Loucy (cell line): Measurements from ENCODE around the gene GOLT1B.
A peak's percentile ranks its signal among the peaks of the same experiment; 100 is the strongest.

Experiments
- H2AFZ ChIP-seq: fragments of 200-600 bp; sonication (generic); 2 replicates; pipeline ENCODE4 v1.6.0; 2016; ENCODE audit warnings: antibody characterized with exemption, mild to moderate bottlenecking, low read length, moderate library complexity
- H3F3A ChIP-seq: fragments of 200-600 bp; 2 replicates; pipeline ENCODE4 v1.6.0; 2016; ENCODE audit warnings: antibody characterized with exemption, low read depth, mild to moderate bottlenecking
- H3K27me3 ChIP-seq: fragments of 200-600 bp; sonication (generic); 2 replicates; pipeline ENCODE4 v1.6.1; 2014; ENCODE audit warnings: low read length, mild to moderate bottlenecking; ENCODE audit not compliant: insufficient read depth, poor library complexity, severe bottlenecking
- H3K36me3 ChIP-seq: fragments of 200-600 bp; sonication (generic); 2 replicates; pipeline ENCODE4 v1.6.1; 2016; ENCODE audit warnings: low read length; ENCODE audit not compliant: insufficient read depth
- H3K4me1 ChIP-seq: fragments of 200-600 bp; sonication (generic); 2 replicates; pipeline ENCODE4 v1.5.1; 2014; ENCODE audit warnings: low read length, mild to moderate bottlenecking; ENCODE audit not compliant: insufficient read depth, poor library complexity, severe bottlenecking
- H3K4me2 ChIP-seq: fragments of 200-600 bp; sonication (generic); 2 replicates; pipeline ENCODE4 v1.6.0; 2014; ENCODE audit warnings: antibody characterized with exemption, low read length, low read depth, mild to moderate bottlenecking; ENCODE audit not compliant: poor library complexity, severe bottlenecking
- H3K4me3 ChIP-seq: fragments of 200-600 bp; sonication (generic); 2 replicates; pipeline ENCODE4 v1.5.1; 2014; ENCODE audit warnings: low read length, mild to moderate bottlenecking, mixed read lengths; ENCODE audit not compliant: poor library complexity, severe bottlenecking
- H3K79me2 ChIP-seq: fragments of 200-600 bp; sonication (generic); 2 replicates; pipeline ENCODE4 v1.6.1; 2014; ENCODE audit warnings: low read length; ENCODE audit not compliant: insufficient read depth
- H3K9ac ChIP-seq: fragments of 200-600 bp; sonication (generic); 2 replicates; pipeline ENCODE4 v1.6.0; 2014; ENCODE audit warnings: mild to moderate bottlenecking, low read depth, low read length, moderate library complexity; ENCODE audit not compliant: poor library complexity, severe bottlenecking
- H3K9me2 ChIP-seq: fragments of 200-600 bp; sonication (generic); replicated peaks from 2 replicates; pipeline ENCODE4 v1.6.1; 2016; ENCODE audit warnings: low read depth, low read length, mixed read lengths
- H3K9me3 ChIP-seq: fragments of 200-600 bp; sonication (generic); 2 replicates; pipeline ENCODE4 v1.6.1; 2014; ENCODE audit warnings: mild to moderate bottlenecking, antibody characterized with exemption, low read length, low read depth; ENCODE audit not compliant: insufficient read depth
- H4K20me1 ChIP-seq: fragments of 200-600 bp; sonication (generic); 2 replicates; pipeline ENCODE4 v1.6.0; 2014; ENCODE audit warnings: antibody characterized with exemption, low read length, mild to moderate bottlenecking; ENCODE audit not compliant: insufficient read depth, poor library complexity, severe bottlenecking
- EZH2phosphoT487 ChIP-seq: fragments of 200-600 bp; IDR thresholded peaks from 2 replicates; pipeline ENCODE4 v1.6.1; 2018; ENCODE audit warnings: antibody characterized with exemption, mild to moderate bottlenecking, moderate library complexity, borderline replicate concordance
- TF ChIP-seq, protein P1 (sequence below): fragments of 200-600 bp; sonication (generic); conservative IDR thresholded peaks from 2 replicates; pipeline ENCODE4 v1.5.1; 2014; ENCODE audit warnings: mild to moderate bottlenecking, antibody characterized with exemption, low read length

The GOLT1B gene, protein sequence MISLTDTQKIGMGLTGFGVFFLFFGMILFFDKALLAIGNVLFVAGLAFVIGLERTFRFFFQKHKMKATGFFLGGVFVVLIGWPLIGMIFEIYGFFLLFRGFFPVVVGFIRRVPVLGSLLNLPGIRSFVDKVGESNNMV

DNA sequence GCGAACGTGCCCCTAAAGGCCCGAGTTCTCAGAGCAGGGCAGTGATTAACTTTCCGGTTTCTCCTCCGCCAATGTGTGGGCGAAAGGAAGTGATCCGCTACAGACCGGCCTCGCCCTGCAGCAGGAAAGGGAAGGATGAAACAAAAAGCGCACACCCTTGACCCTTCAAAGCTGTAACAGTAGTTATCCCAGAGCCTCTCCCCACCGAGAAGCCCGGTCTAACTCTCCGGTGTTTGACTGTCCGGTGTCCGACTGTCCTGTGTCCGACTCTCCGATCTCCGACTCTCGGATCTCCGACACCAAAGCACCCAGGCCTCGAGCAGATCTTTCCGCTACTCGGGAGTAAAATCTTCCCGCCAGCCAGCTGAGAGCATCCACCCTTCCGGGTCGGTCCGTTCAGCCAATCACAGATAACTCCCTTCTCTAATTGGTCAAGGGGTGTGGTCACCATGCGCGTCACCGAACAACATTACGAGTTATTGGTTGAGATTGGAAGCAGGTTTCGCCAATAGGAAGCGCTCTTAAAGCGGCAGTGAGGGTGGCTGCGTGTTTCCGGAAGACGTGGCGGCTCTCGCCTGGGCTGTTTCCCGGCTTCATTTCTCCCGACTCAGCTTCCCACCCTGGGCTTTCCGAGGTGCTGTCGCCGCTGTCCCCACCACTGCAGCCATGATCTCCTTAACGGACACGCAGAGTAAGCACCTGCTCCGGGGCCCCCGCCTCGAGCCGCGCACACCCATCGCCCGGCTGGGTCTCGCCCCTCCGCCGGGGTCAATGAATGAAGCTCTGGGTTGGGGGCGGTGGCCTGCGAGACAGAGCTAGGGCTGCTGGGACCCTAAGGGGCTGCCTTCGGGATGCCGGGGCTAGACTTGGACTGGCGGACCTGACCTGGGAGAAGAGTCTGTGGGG, at the start of gene GOLT1B, which contains the start of gene RECQL:
GOLT1B (plus strand) TSS at position 532 of the 906 bp plus-strand sequence; CDS start at position 667, 135 bp downstream.
RECQL (minus strand) TSS at position 378 of the 906 bp plus-strand sequence. CDS start 2,065 bp downstream, outside the sequence.
- H3K9ac ChIP-seq: peak within 1 kb of the TSS; percentile 84
- peak within 1 kb of the TSS; percentile 86 for H3K4me2 ChIP-seq
- no peak for TF ChIP-seq EZH2phosphoT487
- TF ChIP-seq, protein P1, sequence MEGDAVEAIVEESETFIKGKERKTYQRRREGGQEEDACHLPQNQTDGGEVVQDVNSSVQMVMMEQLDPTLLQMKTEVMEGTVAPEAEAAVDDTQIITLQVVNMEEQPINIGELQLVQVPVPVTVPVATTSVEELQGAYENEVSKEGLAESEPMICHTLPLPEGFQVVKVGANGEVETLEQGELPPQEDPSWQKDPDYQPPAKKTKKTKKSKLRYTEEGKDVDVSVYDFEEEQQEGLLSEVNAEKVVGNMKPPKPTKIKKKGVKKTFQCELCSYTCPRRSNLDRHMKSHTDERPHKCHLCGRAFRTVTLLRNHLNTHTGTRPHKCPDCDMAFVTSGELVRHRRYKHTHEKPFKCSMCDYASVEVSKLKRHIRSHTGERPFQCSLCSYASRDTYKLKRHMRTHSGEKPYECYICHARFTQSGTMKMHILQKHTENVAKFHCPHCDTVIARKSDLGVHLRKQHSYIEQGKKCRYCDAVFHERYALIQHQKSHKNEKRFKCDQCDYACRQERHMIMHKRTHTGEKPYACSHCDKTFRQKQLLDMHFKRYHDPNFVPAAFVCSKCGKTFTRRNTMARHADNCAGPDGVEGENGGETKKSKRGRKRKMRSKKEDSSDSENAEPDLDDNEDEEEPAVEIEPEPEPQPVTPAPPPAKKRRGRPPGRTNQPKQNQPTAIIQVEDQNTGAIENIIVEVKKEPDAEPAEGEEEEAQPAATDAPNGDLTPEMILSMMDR: no peak
- peaks cover 5% of the 10 kb centered on the region; the same call in 1 of the 2 replicates for H3K36me3 ChIP-seq
- H2AFZ ChIP-seq: peak within 1 kb of the TSS; percentile 98
- peaks cover 51% of the 10 kb centered on the region for H4K20me1 ChIP-seq
- peaks cover 61% of the 10 kb centered on the region for H3K4me1 ChIP-seq
- peaks cover 79% of the 10 kb centered on the region for H3K79me2 ChIP-seq
- H3K27me3 ChIP-seq: no peaks in the 10 kb centered on the region
- no peaks in the 10 kb centered on the region for H3K9me3 ChIP-seq
- peak within 1 kb of the TSS; percentile 91 for H3K4me3 ChIP-seq
- no peaks in the 10 kb centered on the region for H3F3A ChIP-seq
- no peaks in the 10 kb centered on the region for H3K9me2 ChIP-seq

DNA sequence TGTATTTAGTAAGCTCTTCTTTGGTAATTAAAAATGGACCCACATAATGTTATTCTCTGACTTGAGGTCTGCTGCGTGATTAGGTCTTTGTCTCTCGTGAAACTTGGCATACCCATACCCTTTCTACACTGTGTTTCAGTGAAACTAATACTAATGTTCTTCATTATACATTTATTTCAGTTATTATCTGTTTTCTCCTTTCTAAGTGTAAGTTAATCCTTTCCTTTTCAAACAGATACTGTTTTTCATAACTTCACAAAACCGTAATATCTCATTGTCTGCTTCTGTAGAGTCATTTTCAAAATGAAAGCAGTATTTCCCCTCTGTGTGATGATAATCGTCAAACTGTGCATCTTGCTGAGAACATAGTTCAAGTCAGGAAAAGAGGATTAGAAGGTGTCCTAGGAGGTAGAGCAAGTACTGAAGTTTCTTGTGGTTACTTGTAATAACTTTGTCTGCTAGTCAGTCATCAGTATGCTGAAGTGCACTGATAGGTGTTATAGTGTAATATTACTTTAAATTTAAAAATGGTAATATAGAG, 48.2 kb upstream of the GOLT1B start:
- Histone ChIP-seq H3K4me1 (peaks cover 33% of the 10 kb centered on the region), H4K20me1 (no peaks in the 10 kb centered on the region), H3K9ac (no peak overlapping the region), H3K4me3 (no peak overlapping the region), H3K79me2 (no peaks in the 10 kb centered on the region), H3K36me3 (no peaks in the 10 kb centered on the region), H3K9me3 (no peaks in the 10 kb centered on the region), H2AFZ (no peak overlapping the region; the same call in 1 of the 2 replicates), H3K27me3 (no peaks in the 10 kb centered on the region), H3K9me2 (no peaks in the 10 kb centered on the region), H3K4me2 (peak overlapping the region; percentile 1), H3F3A (0 out of 2 replicates have a peak, but pooled peaks cover 4% of the 10 kb centered on the region)
- TF ChIP-seq, protein P1: no peak
- no peak for TF ChIP-seq EZH2phosphoT487

DNA sequence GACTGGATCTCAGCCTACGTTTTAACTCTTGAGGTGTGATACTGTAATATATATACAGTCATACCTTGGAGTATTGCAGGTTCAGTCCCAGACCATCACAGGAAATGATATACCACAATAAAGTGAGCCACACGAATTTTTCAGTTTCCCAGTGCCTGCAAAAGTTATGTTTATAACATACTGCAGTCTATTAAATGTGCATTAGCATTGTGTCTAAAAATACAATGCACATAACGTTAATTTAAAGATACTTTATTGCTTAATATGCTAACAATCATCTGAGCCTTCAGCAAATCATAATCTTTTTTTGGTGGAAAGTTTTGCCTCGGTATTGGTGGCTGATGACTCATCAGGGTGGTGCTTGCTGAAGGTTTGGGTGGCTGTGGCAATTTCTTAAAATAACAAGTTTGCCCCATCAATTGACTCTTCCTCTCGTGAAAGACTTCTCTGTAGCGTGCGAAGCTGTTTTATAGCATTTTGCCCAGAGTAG, 45.3 kb upstream of the GOLT1B start:
- Histone ChIP-seq H3K4me1 (peaks cover 36% of the 10 kb centered on the region), H2AFZ (peak overlapping the region; percentile 11; the same call in 1 of the 2 replicates), H3K9me2 (no peaks in the 10 kb centered on the region), H3K79me2 (no peaks in the 10 kb centered on the region), H3K27me3 (no peaks in the 10 kb centered on the region), H3K9ac (no peak overlapping the region), H3K4me2 (peak overlapping the region; percentile 60), H3K9me3 (no peaks in the 10 kb centered on the region), H3K36me3 (no peaks in the 10 kb centered on the region), H3F3A (0 out of 2 replicates have a peak, but pooled peaks cover 4% of the 10 kb centered on the region), H3K4me3 (peak overlapping the region; percentile 56), H4K20me1 (no peaks in the 10 kb centered on the region)
- no peak for TF ChIP-seq EZH2phosphoT487
- TF ChIP-seq, protein P1: no peak
